IMR-90 (cell line): ENCODE measurements around the gene EVL. TPM values are rescaled to one million over a fixed set of nuclear protein-coding genes. Genes with fewer than 3 reads are reported as not detected.

Experiments used
- ATAC-seq: fragments of 200-7000 bp; cut with Tn5 transposase; 2 replicates; pipeline ENCODE4 v1.9.1; 2020; ENCODE audit warnings: low read depth, mild to moderate bottlenecking, moderate library complexity
- BruUV-seq: library from RNA; stranded (reverse); fragments of 400-500 nt; replicated peaks from 2 replicates; lab custom pipeline; 2021; lab: Mats Ljungman, UMichigan
- CTCF ChIA-PET: fragments of 300-600 bp; formaldehyde crosslinking; extraction: SDS; loops from one replicate; lab custom pipeline; 2021; ENCODE audit warnings: antibody characterized with exemption; lab: Yijun Ruan, JAX
- POLR2A ChIA-PET: fragments of 300-600 bp; sonication (Branson Sonifier 250); formaldehyde crosslinking; loops from one replicate; lab custom pipeline; 2022; ENCODE audit warnings: antibody characterized with exemption; ENCODE audit not compliant: unreplicated experiment; lab: Charles Lee
- DNase-seq: peaks from one replicate; pipeline ENCODE4 v3.0.0; 2013
- H2AFZ ChIP-seq: replicated peaks from 2 replicates; pipeline ENCODE3; 2013; ENCODE audit warnings: low read length, mild to moderate bottlenecking; ENCODE audit not compliant: poor library complexity
- H2AK5ac ChIP-seq: 2 replicates; pipeline ENCODE4 v1.6.1; 2013; ENCODE audit warnings: low read depth, low read length, inconsistent platforms
- H2AK9ac ChIP-seq: replicated peaks from 2 replicates; pipeline ENCODE3; 2013; ENCODE audit warnings: mild to moderate bottlenecking, low read depth, low read length, moderate library complexity; ENCODE audit not compliant: poor library complexity
- H2BK120ac ChIP-seq: 2 replicates; pipeline ENCODE4 v1.6.1; 2013; ENCODE audit warnings: low read depth, low read length, inconsistent platforms
- H2BK15ac ChIP-seq: 3 replicates; pipeline ENCODE4 v1.6.1; 2013; ENCODE audit warnings: low read depth, low read length, inconsistent platforms
- H2BK20ac ChIP-seq: 2 replicates; pipeline ENCODE4 v1.6.1; 2013; ENCODE audit warnings: low read depth, mild to moderate bottlenecking, inconsistent platforms, low read length, moderate library complexity
- H2BK5ac ChIP-seq: 2 replicates; pipeline ENCODE4 v1.6.1; 2013; ENCODE audit warnings: mild to moderate bottlenecking, low read depth, low read length, inconsistent platforms; ENCODE audit not compliant: poor library complexity, severe bottlenecking
- H3K14ac ChIP-seq: replicated peaks from 2 replicates; pipeline ENCODE4 v1.6.1; 2013; ENCODE audit warnings: low read depth, low read length, inconsistent platforms
- H3K18ac ChIP-seq: 2 replicates; pipeline ENCODE4 v1.6.1; 2013; ENCODE audit warnings: low read depth, low read length, control low read depth
- H3K23ac ChIP-seq: 2 replicates; pipeline ENCODE4 v1.6.1; 2013; ENCODE audit warnings: low read depth, low read length, inconsistent platforms
- H3K27ac ChIP-seq: 2 replicates; pipeline ENCODE4 v1.5.1; 2013; ENCODE audit warnings: mild to moderate bottlenecking, control low read depth, low read length; ENCODE audit not compliant: insufficient read depth
- H3K27me3 ChIP-seq: 2 replicates; pipeline ENCODE4 v1.6.1; 2013; ENCODE audit warnings: low read length; ENCODE audit not compliant: control insufficient read depth, insufficient read depth
- H3K36me3 ChIP-seq: 2 replicates; pipeline ENCODE4 v1.6.1; 2013; ENCODE audit warnings: low read length, mixed read lengths; ENCODE audit not compliant: control insufficient read depth, insufficient read depth
- H3K4ac ChIP-seq: 2 replicates; pipeline ENCODE4 v1.6.1; 2013; ENCODE audit warnings: low read depth, low read length, inconsistent platforms
- H3K4me1 ChIP-seq: 2 replicates; pipeline ENCODE4 v1.6.1; 2013; ENCODE audit warnings: low read length, mixed read lengths; ENCODE audit not compliant: control insufficient read depth, insufficient read depth
- H3K4me2 ChIP-seq: 2 replicates; pipeline ENCODE4 v1.6.1; 2013; ENCODE audit warnings: low read depth, mild to moderate bottlenecking, control low read depth, low read length, moderate library complexity
- H3K4me3 ChIP-seq: 2 replicates; pipeline ENCODE4 v1.5.1; 2013; ENCODE audit warnings: low read depth, mild to moderate bottlenecking, control low read depth, low read length, moderate library complexity; ENCODE audit not compliant: insufficient read depth
- H3K56ac ChIP-seq: 2 replicates; pipeline ENCODE4 v1.6.1; 2013; ENCODE audit warnings: low read length, inconsistent platforms; ENCODE audit not compliant: insufficient read depth; ENCODE audit errors: extremely low read depth
- H3K79me1 ChIP-seq, 2 experiments: 2 replicates each; pipeline ENCODE4 v1.6.1; 2013; ENCODE audit warnings: low read length in 2 of 2, inconsistent platforms in 1 of 2, low read depth in 1 of 2
- H3K9ac ChIP-seq: 2 replicates; pipeline ENCODE4 v1.6.1; 2013; ENCODE audit warnings: low read depth, low read length, control low read depth
- H3K9me1 ChIP-seq: 2 replicates; pipeline ENCODE4 v1.6.1; 2013; ENCODE audit warnings: low read length, inconsistent platforms; ENCODE audit not compliant: insufficient read depth
- H3K9me3 ChIP-seq: 2 replicates; pipeline ENCODE4 v1.6.1; 2013; ENCODE audit warnings: low read length; ENCODE audit not compliant: control insufficient read depth, insufficient read depth
- H4K20me1 ChIP-seq: 2 replicates; pipeline ENCODE4 v1.6.1; 2013; ENCODE audit warnings: low read length, inconsistent platforms; ENCODE audit not compliant: insufficient read depth
- H4K5ac ChIP-seq: 2 replicates; pipeline ENCODE4 v1.6.1; 2013; ENCODE audit warnings: mild to moderate bottlenecking, low read depth, low read length, control low read depth
- H4K8ac ChIP-seq, 2 experiments: 2 replicates each; pipeline ENCODE4 v1.6.1; 2013; ENCODE audit warnings: low read depth in 2 of 2, low read length in 2 of 2, control low read depth in 1 of 2, inconsistent platforms in 1 of 2
- H4K91ac ChIP-seq: 2 replicates; pipeline ENCODE4 v1.6.1; 2013; ENCODE audit warnings: low read depth, low read length, inconsistent platforms; ENCODE audit not compliant: insufficient read depth
- BHLHE40 ChIP-seq: fragments of 150-350 bp; IDR thresholded peaks from 2 replicates; pipeline ENCODE4 v1.6.1; 2016; ENCODE audit warnings: mild to moderate bottlenecking, low read depth, low read length
- CEBPB ChIP-seq: IDR thresholded peaks from 2 replicates; pipeline ENCODE4 v1.6.1; 2012; ENCODE audit warnings: low read depth, low read length, improper control_type of control experiment
- CHD1 ChIP-seq: IDR thresholded peaks from 2 replicates; pipeline ENCODE4 v1.6.1; 2012; ENCODE audit warnings: low read depth, low read length, improper control_type of control experiment
- FOS ChIP-seq: fragments of 150-350 bp; IDR thresholded peaks from 2 replicates; pipeline ENCODE4 v1.6.1; 2016; ENCODE audit warnings: low read depth, low read length
- MAFK ChIP-seq: IDR thresholded peaks from 2 replicates; pipeline ENCODE4 v1.6.1; 2012; ENCODE audit warnings: low read depth, low read length, improper control_type of control experiment
- MAZ ChIP-seq: IDR thresholded peaks from 2 replicates; pipeline ENCODE4 v1.6.1; 2012; ENCODE audit warnings: low read depth, mild to moderate bottlenecking, low read length, improper control_type of control experiment, moderate library complexity, borderline replicate concordance
- MXI1 ChIP-seq: IDR thresholded peaks from 2 replicates; pipeline ENCODE4 v1.6.1; 2012; ENCODE audit warnings: low read depth, mild to moderate bottlenecking, low read length, moderate library complexity, borderline replicate concordance
- NFE2L2 ChIP-seq: fragments of 150-350 bp; IDR thresholded peaks from 2 replicates; pipeline ENCODE4 v1.6.1; 2016; ENCODE audit warnings: low read depth, mild to moderate bottlenecking, low read length
- POLR2A ChIP-seq: IDR thresholded peaks from 2 replicates; pipeline ENCODE4 v1.6.1; 2012; ENCODE audit warnings: mild to moderate bottlenecking, low read depth, low read length
- RCOR1 ChIP-seq: IDR thresholded peaks from 2 replicates; pipeline ENCODE4 v1.6.1; 2012; ENCODE audit warnings: mild to moderate bottlenecking, low read length, improper control_type of control experiment; ENCODE audit not compliant: insufficient replicate concordance
- RFX5 ChIP-seq: IDR thresholded peaks from 2 replicates; pipeline ENCODE4 v1.8.0; 2012; ENCODE audit warnings: low read depth, mild to moderate bottlenecking, low read length, moderate library complexity
- WGBS, 2 experiments: methylation state at CpG; one replicate each; pipeline versions ENCODE4 v1.1.5 to v1.1.7; 2013; ENCODE audit warnings: missing lambda C conversion rate in 2 of 2; ENCODE audit not compliant: insufficient read length in 1 of 2; ENCODE audit errors: extremely low coverage in 2 of 2; 5-methylcytosine and 5-hydroxymethylcytosine counted together
- dilution Hi-C: fragments of 300-500 bp; cut with HindIII; formaldehyde crosslinking; loops from one replicate; pipeline ENCODE4 v1.14.3; 2018; ENCODE audit warnings: low sequenced_read_pairs; ENCODE audit not compliant: unreplicated experiment
- in situ Hi-C: fragments of 300-500 bp; cut with MboI; formaldehyde crosslinking; loops from 3 replicates; pipeline ENCODE4 v1.14.3; 2019; ENCODE audit warnings: low sequenced_read_pairs, inconsistent platforms, mixed read lengths
- intact Hi-C: fragments of 100-400 bp; cut with micrococcal nuclease; formaldehyde crosslinking; loops from 2 replicates; pipeline ENCODE4 v1.10.0; 2022
- polyA plus RNA-seq, 3 experiments: library from polyadenylated mRNA; depleted of rRNA; stranded (reverse); fragments of >200 nt; gene quantifications; 2 replicates each; pipeline ENCODE4 v1.2.3, GENCODE V29; 2012; ENCODE audit warnings: low replicate concordance in 1 of 3
- total RNA-seq: library from RNA; depleted of rRNA; stranded (reverse); fragments of >200 nt; gene quantifications from 2 replicates; pipeline ENCODE4 v1.2.3, GENCODE V29; 2012
- TF ChIP-seq, protein P1 (sequence below): fragments of 150-350 bp; IDR thresholded peaks from 2 replicates; pipeline ENCODE4 v1.6.1; 2017; ENCODE audit warnings: mild to moderate bottlenecking, antibody characterized with exemption, low read length, low read depth
- TF ChIP-seq, protein P2 (sequence below): fragments of 150-350 bp; IDR thresholded peaks from 2 replicates; pipeline ENCODE4 v1.6.1; 2016; ENCODE audit warnings: low read depth, mild to moderate bottlenecking, low read length, moderate library complexity, borderline replicate concordance
- TF ChIP-seq, protein P3 (sequence below): conservative IDR thresholded peaks from 2 replicates; pipeline ENCODE4 v1.5.1; 2012; ENCODE audit warnings: mild to moderate bottlenecking, low read depth, low read length, improper control_type of control experiment

EVL gene
- total and polyA plus RNA-seq, 2 of the 4 experiments (the other 2 are of a cell fraction), result 7.2 to 36.5 TPM

- dilution Hi-C loops, result no loop called here
- H2BK5ac ChIP-seq, result no peak overlapping the region
- POLR2A ChIA-PET, result no interaction called here
- H2BK120ac ChIP-seq, result no peak overlapping the region
- H3K4me2 ChIP-seq, result no peak overlapping the region
- H3K4ac ChIP-seq, result no peak overlapping the region
- H3K14ac ChIP-seq, result no peak overlapping the region
- BruUV-seq, result no TSS peak
- no peak overlapping the region for H3K9ac ChIP-seq
- no peaks in the 10 kb centered on the region for H3K4me1 ChIP-seq
- no peak overlapping the region for H2AK5ac ChIP-seq
- no peak overlapping the region for H2BK20ac ChIP-seq
- H3K4me3 ChIP-seq, result no peak overlapping the region
- no peaks in the 10 kb centered on the region for H3K79me1 ChIP-seq
- H4K91ac ChIP-seq, result no peak overlapping the region
- H2AFZ ChIP-seq, result no peak overlapping the region
- peaks cover 3% of the 10 kb centered on the region; the same call in 1 of the 2 replicates for H3K27me3 ChIP-seq
- no peak overlapping the region for H4K5ac ChIP-seq
- no peak for DNase-seq
- H3K27ac ChIP-seq, result no peak overlapping the region
- intact Hi-C loops, result no loop called here
- ATAC-seq, result no peak
- no peak overlapping the region for H3K23ac ChIP-seq
- H4K20me1 ChIP-seq, result no peaks in the 10 kb centered on the region
- no peak overlapping the region for H4K8ac ChIP-seq
- no peak overlapping the region for H2AK9ac ChIP-seq
- H3K18ac ChIP-seq, result no peak overlapping the region
- H2BK15ac ChIP-seq, result no peak overlapping the region
- CTCF ChIA-PET, result interaction anchor here (0.7 kb wide), 1 partner anchor 101 kb away, joined by 5 read pairs; no protein-coding TSS in a partner anchor
- 84% methylated on average over 5 of the region's 12 CpGs; no CpG with 5 or more reads in 1 of the 2 experiments for WGBS, 2 experiments
- H3K9me1 ChIP-seq, result no peaks in the 10 kb centered on the region
- TF ChIP-seq CEBPB (no peak), RFX5 (no peak), CHD1 (no peak), MXI1 (no peak), MAZ (no peak), POLR2A (no peak), MAFK (no peak), NFE2L2 (no peak), FOS (no peak), RCOR1 (no peak), BHLHE40 (no peak)
- TF ChIP-seq, protein P1, sequence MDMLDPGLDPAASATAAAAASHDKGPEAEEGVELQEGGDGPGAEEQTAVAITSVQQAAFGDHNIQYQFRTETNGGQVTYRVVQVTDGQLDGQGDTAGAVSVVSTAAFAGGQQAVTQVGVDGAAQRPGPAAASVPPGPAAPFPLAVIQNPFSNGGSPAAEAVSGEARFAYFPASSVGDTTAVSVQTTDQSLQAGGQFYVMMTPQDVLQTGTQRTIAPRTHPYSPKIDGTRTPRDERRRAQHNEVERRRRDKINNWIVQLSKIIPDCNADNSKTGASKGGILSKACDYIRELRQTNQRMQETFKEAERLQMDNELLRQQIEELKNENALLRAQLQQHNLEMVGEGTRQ, result no peak
- TF ChIP-seq, protein P2, sequence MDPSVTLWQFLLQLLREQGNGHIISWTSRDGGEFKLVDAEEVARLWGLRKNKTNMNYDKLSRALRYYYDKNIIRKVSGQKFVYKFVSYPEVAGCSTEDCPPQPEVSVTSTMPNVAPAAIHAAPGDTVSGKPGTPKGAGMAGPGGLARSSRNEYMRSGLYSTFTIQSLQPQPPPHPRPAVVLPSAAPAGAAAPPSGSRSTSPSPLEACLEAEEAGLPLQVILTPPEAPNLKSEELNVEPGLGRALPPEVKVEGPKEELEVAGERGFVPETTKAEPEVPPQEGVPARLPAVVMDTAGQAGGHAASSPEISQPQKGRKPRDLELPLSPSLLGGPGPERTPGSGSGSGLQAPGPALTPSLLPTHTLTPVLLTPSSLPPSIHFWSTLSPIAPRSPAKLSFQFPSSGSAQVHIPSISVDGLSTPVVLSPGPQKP, result no peak
- TF ChIP-seq, protein P3, sequence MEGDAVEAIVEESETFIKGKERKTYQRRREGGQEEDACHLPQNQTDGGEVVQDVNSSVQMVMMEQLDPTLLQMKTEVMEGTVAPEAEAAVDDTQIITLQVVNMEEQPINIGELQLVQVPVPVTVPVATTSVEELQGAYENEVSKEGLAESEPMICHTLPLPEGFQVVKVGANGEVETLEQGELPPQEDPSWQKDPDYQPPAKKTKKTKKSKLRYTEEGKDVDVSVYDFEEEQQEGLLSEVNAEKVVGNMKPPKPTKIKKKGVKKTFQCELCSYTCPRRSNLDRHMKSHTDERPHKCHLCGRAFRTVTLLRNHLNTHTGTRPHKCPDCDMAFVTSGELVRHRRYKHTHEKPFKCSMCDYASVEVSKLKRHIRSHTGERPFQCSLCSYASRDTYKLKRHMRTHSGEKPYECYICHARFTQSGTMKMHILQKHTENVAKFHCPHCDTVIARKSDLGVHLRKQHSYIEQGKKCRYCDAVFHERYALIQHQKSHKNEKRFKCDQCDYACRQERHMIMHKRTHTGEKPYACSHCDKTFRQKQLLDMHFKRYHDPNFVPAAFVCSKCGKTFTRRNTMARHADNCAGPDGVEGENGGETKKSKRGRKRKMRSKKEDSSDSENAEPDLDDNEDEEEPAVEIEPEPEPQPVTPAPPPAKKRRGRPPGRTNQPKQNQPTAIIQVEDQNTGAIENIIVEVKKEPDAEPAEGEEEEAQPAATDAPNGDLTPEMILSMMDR, result no peak
- peaks cover 12% of the 10 kb centered on the region for H3K9me3 ChIP-seq
- no peaks in the 10 kb centered on the region for H3K36me3 ChIP-seq
- in situ Hi-C loops, result no loop called here
- no peak overlapping the region for H3K56ac ChIP-seq
Measured at GRCh38 chr14:100150932-100151587, 85.8 kb downstream of the EVL start.
